GM21423 (cell line): ENCODE measurements around the gene GRK1.
"Not testable (repeated sequence)": the region's sequence is repeated elsewhere in the genome, so short reads cannot be mapped to it uniquely, and the experiment has no call there.

Experiments used
- ATAC-seq: cut with Tn5 transposase; IDR thresholded peaks from one replicate; pipeline ENCODE4 v1.9.1; 2021; ENCODE audit warnings: mild to moderate bottlenecking, moderate library complexity; ENCODE audit not compliant: unreplicated experiment

Gene GRK1

DNA sequence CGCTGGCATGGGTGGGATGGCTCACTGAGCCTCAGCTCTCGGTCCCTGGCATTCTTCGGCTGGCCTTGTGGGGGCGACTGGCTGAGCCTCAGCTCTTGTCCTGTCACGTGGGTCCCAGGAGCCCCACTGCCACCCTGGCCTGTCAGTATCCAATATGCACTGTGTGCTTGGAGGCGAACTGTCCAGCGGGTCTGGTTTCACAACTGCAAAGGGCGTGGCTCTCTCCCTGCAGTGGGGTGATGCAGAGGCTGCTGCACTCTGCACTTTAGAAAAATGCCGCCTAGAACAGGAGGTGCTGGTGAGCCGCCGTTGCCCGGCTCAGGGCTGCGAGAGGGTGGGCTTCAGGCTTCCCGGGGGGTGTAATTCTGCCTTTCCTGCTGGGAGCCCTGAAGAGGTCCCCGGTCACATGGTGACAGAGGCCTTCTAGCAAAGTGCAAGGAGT lies 75.0 kb downstream of the GRK1 start:
- no peak for ATAC-seq

GRCh38 chr13:113742445-113743120 lies 75.6 kb downstream of the GRK1 start:
- ATAC-seq = no peak

DNA sequence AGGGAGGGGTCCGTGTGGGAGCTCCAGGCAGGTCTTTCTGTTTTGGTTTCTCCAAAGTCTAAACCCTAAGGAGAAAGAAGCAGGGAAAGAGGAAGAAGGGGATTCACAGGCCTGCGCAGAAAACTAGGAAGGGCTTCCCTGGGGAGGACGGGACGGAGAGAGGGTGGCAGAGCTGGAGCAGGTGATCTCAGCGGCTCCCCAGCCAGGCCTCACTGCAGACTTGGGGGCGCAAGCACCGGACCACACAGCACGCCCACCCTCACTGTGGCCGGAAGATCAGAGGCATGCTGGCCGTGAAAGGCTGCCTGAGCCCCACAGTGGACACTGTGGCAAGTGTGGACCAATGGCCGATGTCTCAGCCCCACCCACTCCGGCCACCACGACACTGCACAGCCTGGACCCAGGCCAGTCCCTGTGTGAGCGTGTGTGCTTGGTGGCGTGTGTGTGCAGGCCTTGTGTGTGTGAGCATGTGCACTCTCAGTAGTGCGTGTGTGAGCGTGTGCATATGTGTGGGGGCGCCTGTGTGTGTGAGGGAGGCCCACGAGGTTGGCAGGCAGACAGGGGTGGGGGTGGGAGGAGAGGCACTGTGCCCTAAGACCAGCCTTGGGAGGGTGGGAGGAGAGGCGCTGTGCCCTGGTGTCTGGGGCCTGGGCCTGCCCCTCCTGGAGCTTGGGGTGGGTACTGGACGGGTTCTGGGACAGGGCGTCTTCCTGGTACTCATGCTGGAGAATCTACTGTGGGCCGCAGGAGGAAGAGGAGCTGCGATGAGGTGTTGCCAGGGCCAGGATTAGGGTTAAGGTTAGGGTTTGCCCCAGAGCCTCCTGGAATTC lies 76.6 kb downstream of the GRK1 start:
- ATAC-seq = no peak

DNA sequence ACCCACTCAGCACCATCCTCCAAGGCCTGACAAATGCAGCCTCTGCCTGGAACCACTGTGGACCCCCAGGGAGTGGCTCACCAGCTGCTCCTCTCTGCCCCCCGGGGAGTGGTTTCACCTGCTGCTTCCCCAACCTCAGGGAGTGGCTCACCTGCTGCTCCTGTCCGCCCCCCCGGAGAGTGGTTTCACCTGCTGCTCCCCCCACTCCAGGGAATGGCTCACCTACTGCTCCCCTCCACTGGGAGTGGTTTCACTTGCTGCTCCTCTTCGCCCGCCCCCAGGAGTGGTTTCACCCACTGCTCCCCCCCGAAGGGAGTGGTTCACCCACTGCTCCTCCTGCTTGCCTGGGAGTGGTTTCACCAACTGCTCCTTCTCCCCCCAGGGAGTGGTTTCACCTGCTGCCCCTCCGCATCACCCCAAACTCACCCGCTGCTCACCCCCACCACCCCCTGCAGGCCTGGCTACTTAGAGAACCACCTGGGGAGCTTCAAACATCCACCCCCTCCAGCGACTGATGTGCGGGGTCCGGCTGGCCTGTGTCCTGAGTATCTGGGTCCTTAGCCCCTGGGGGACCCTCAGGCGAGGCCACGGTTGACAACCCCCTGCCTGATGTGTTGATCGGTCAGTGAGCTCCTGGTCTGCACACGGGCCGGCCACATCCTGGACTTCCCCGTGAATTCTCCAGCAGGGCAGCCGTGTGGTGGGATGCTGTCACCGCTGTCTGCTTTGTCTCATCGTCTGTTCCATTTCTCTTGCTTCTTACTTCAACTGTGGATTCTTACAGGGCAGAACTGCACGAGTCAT lies 77.4 kb downstream of the GRK1 start:
- no peak for ATAC-seq

DNA sequence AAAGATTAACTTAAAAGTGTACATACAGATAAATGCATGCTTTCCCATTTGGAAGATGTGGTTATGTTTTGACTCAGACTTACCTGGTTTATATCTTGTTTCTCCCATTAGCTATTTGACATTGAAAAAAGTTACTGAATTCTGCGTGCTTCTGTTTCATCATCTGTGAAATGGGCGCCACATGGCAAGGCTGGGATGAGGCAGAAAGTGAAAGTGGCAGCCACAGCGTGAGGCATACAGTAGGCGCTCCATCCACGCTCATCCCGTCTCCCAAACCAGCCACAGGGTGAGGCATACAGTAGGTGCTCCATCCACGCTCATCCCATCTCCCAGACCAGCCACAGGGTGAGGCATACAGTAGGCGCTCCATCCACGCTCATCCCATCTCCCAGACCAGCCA lies 78.0 kb downstream of the GRK1 start:
- ATAC-seq = no peak

DNA sequence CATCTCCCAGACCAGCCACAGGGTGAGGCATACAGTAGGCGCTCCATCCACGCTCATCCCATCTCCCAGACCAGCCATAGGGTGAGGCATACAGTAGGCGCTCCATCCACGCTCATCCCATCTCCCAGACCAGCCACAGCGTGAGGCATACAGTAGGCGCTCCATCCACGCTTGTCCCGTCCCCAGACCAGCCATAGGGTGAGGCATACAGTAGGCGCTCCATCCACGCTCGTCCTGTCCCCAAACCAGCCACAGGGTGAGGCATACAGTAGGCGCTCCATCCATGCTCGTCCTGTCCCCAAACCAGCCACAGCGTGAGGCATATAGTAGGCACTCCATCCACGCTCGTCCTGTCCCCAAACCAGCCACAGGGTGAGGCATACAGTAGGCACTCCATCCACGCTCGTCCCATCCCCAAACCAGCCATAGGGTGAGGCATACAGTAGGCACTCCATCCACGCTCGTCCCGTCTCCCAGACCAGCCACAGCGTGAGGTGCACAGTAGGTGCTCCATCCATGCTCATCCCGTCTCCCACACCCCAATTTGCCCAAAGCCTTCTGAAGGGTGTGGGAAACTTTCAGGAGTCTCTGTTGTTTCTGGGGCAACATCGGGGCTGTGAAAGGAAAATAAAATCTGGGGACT lies 78.6 kb downstream of the GRK1 start:
- ATAC-seq = not testable (repeated sequence)

GRCh38 chr13:113746143-113746525 lies 79.1 kb downstream of the GRK1 start:
- ATAC-seq = no peak

DNA sequence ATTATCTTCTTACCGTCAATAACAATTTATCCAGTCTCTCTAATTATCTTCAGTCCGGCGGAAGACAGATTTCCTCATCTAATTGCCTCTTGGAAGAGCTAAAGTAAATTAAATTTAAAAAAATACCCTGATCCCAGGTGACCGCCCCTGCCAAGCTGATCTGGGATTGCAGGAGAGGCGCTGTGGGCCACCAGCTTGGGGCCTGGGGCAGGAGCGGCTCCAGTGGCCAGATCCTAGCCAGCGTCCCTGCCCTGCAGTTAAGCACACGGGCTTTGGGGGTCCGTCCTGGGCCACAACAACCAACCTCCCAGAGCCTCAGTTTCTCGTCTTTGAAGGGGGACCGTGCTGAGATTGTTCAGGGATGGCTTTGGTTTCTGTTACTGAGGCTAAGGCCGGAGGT lies 79.7 kb downstream of the GRK1 start:
- no peak for ATAC-seq

- no peak for ATAC-seq
Measured at GRCh38 chr13:113747291-113747833, 80.3 kb downstream of the GRK1 start.

DNA sequence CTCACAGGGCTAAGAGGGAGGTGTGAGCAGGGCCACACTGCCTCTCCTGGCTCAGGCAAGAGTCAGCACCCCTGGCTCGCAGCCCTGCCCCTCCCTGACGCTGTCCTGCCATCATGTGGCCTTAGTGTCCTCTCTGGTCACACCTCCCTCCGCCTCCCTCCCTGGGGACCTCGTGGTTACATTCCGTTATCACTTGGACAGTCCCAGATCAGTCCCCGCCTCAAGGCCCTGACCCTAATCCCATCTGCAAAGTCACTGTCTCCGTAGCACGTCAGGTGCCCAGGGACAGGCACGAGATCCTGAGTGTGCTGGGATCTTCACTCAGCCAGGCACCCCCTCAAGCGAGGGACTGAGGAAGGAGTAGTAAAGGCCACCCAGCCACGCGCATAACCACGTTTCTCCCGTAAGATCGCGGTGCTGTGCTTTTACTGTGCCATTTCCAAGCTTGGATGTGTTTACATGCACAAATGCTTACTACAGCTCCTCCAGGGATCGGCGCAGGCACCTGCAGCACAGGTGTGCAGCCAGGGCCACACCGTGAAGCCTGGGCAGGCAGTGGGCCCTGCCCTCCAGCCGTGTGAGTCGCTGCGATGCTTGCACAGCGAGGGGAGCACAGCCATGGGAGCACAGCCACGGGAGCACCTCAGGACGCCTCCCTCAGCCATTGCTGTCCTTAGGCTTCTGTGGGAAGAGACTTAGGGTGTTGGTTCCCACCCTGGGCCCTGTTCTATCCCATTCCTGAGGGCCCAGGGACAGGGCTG lies 81.3 kb downstream of the GRK1 start:
- no peak for ATAC-seq

- ATAC-seq = no peak
Measured at GRCh38 chr13:113748862-113749451, 81.9 kb downstream of the GRK1 start.

DNA sequence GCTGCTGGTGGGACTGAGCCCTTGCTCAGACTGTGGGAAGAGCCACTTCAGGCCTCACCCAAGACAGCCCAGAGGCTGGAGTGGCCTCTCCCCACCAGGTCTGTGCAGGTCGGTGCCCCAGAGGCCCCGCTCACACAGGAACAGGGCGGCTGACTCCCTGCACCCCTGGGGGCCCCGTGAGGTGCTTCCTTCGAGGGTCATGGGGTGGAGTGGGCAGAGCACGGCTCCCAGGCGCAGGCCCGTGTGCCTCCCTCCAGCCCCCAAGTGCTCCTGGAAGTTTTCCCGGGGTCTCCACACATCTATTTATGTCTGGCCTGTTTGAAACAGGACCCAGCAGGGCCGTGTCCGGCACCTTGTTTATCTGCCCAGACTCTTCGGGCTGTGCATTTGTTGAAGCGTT lies 82.5 kb downstream of the GRK1 start:
- no peak for ATAC-seq

DNA sequence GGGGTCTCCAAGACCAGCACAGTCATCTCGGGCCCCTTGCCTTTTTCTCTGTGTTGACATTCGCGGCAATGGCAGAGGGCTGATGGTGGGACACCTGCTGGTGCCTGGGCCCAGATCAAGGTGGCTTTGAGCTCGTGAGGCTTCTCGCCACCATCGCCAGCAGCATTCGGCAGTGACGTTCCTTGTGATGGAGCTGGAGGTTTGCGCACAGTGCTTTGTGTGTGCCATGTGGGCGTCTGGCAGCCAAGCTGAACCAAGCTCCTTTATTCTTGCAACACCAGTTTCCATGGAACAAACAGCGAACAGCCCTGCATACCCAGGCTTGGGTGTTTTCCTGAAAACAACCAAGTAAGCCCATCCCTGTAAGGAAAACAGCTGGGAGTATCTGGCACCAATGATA lies 82.9 kb downstream of the GRK1 start:
- no peak for ATAC-seq

- ATAC-seq = no peak
Measured at GRCh38 chr13:113750554-113751399, 83.8 kb downstream of the GRK1 start.

DNA sequence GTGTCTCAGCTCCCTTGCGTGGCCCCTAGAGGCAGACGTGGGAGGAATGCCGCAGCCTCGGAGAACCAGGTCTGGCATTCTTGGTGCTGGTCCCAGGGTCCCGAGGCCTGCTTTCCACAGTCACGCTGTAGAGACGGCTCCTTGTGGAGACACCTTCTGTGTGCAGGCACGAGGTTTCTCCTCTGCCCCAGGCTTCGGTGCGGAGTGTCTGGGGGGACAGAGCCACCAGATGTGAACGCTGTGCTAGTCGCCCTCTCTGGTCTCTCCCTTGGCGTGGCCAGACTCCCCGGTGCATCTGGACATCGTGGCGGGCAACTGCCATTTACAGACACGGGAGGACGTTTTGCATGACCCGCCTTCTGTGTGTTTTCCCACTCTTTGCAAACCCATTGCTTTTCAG lies 84.5 kb downstream of the GRK1 start:
- ATAC-seq = no peak

GRCh38 chr13:113752211-113752986 lies 85.4 kb downstream of the GRK1 start:
- ATAC-seq = not testable (repeated sequence)

- ATAC-seq = no peak
Measured at GRCh38 chr13:113753171-113753570, 86.2 kb downstream of the GRK1 start.

DNA sequence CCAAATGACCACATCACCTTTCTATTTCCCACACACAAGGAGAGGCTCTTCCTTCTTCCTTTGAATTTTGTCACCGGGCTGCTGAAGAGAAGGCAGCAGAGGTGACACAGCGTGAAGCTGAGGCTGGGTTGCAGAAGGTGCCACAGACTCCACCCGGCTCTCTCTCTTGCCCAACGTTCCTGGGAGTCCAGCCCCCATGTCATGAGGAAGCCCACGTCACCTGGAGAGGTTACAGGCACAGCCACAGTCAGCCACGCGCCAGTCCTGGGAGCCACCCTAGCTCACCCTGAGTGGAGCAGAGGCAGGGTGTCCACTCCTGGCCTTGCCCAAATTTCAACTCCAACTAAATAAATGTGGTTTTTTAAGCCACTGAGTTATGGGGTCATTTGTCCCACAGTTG lies 87.2 kb downstream of the GRK1 start:
- ATAC-seq = no peak
